Immature natural killer cell (primary cell): ENCODE data around the gene FEZ2. TPM values are rescaled to one million over a fixed set of nuclear protein-coding genes. Genes with fewer than 3 reads are reported as not detected.

Experiments
- DNase-seq, 3 donors: peaks; one replicate each; pipeline ENCODE4 v3.0.0; 2022; ENCODE audit warnings: mixed read lengths in 1 of 3
- H3K27ac Mint-ChIP-seq, 6 donors: one replicate each; pipeline ENCODE4 v1.8.0; 2020; ENCODE audit warnings: mixed read lengths in 6 of 6, mild to moderate bottlenecking in 5 of 6, inconsistent platforms in 4 of 6, moderate library complexity in 3 of 6
- H3K27me3 Mint-ChIP-seq, 3 donors: one replicate each; pipeline ENCODE4 v1.8.0; 2020 to 2021; ENCODE audit warnings: low read depth in 3 of 3, mild to moderate bottlenecking in 3 of 3, mixed read lengths in 3 of 3, moderate library complexity in 3 of 3, inconsistent platforms in 1 of 3
- H3K36me3 Mint-ChIP-seq, 3 donors: one replicate each; pipeline ENCODE4 v1.8.0; 2020; ENCODE audit warnings: mixed read lengths in 3 of 3, inconsistent platforms in 2 of 3, mild to moderate bottlenecking in 2 of 3
- H3K4me1 Mint-ChIP-seq, 2 donors: one replicate each; pipeline ENCODE4 v1.8.0; 2020; ENCODE audit warnings: inconsistent platforms in 2 of 2, mild to moderate bottlenecking in 2 of 2, mixed read lengths in 2 of 2, moderate library complexity in 1 of 2
- H3K4me3 Mint-ChIP-seq, 5 donors: one replicate each; pipeline ENCODE4 v1.8.0; 2020; ENCODE audit warnings: mild to moderate bottlenecking in 5 of 5, mixed read lengths in 5 of 5, inconsistent platforms in 3 of 5, moderate library complexity in 3 of 5
- H3K9me3 Mint-ChIP-seq, 6 donors: one replicate each; pipeline ENCODE4 v1.8.0; 2020; ENCODE audit warnings: mild to moderate bottlenecking in 6 of 6, mixed read lengths in 6 of 6, inconsistent platforms in 4 of 6, moderate library complexity in 3 of 6
- polyA plus RNA-seq, 3 donors: library from polyadenylated mRNA; unstranded; fragments of 300-500 nt; fragmentation: Illumina TruSeq; gene quantifications; one replicate each; pipeline ENCODE4 v1.2.3, GENCODE V29; 2021

Gene FEZ2
- polyA plus RNA-seq, 3 donors from 2014 or later: 2.5 to 6.8 (median 2.8) TPM

GRCh38 chr2:36528274-36528673, 69.7 kb downstream of the FEZ2 start:
- Mint-ChIP-seq H3K4me1 (peaks cover 16 to 21% of the 10 kb centered on the region in 2 donors), H3K27ac (peak overlapping the region in 4 of 6 donors; percentile 61 to 82 (median 75)), H3K36me3 (peaks cover 13 to 24% (median 20%) of the 10 kb centered on the region in 3 donors), H3K9me3 (no peaks in the 10 kb centered on the region), H3K4me3 (peak overlapping the region; percentile 7 to 70 (median 38)), H3K27me3 (no peaks in the 10 kb centered on the region)
- peak; percentile 13 to 20 (median 20) for DNase-seq

- Mint-ChIP-seq H3K4me3 (no peak overlapping the region), H3K27ac (no peak overlapping the region), H3K9me3 (no peaks in the 10 kb centered on the region), H3K4me1 (peaks cover 16 to 21% of the 10 kb centered on the region in 2 donors), H3K27me3 (no peaks in the 10 kb centered on the region), H3K36me3 (peaks cover 15 to 35% (median 20%) of the 10 kb centered on the region in 3 donors)
- no peak for DNase-seq
Observed at GRCh38 chr2:36526226-36526625, 71.7 kb downstream of the FEZ2 start.

- Mint-ChIP-seq H3K36me3 (peaks cover 11 to 44% (median 22%) of the 10 kb centered on the region in 3 donors), H3K9me3 (no peaks in the 10 kb centered on the region), H3K4me1 (peaks cover 16 to 21% of the 10 kb centered on the region in 2 donors), H3K4me3 (no peak overlapping the region), H3K27ac (no peak overlapping the region), H3K27me3 (no peaks in the 10 kb centered on the region)
- no peak for DNase-seq
Observed at GRCh38 chr2:36525245-36525644, 72.7 kb downstream of the FEZ2 start.

- peak overlapping the region in 1 of 6 donors; percentile 69 for H3K27ac Mint-ChIP-seq
- H3K4me3 Mint-ChIP-seq: no peak overlapping the region
- H3K4me1 Mint-ChIP-seq: peaks cover 5 to 7% of the 10 kb centered on the region in 2 donors
- peaks cover 16 to 58% (median 22%) of the 10 kb centered on the region in 3 donors for H3K36me3 Mint-ChIP-seq
- no peaks in the 10 kb centered on the region for H3K27me3 Mint-ChIP-seq
- no peaks in the 10 kb centered on the region for H3K9me3 Mint-ChIP-seq
- no peak for DNase-seq
Observed at GRCh38 chr2:36523153-36523552, 74.8 kb downstream of the FEZ2 start.

- H3K4me3 Mint-ChIP-seq: no peak overlapping the region
- no peak for DNase-seq
- H3K27ac Mint-ChIP-seq: no peak overlapping the region
- no peaks in the 10 kb centered on the region for H3K4me1 Mint-ChIP-seq
- H3K36me3 Mint-ChIP-seq: peaks cover 17 to 76% (median 36%) of the 10 kb centered on the region in 3 donors
- no peaks in the 10 kb centered on the region for H3K27me3 Mint-ChIP-seq
- no peaks in the 10 kb centered on the region for H3K9me3 Mint-ChIP-seq
Observed at GRCh38 chr2:36520431-36520830, 77.5 kb downstream of the FEZ2 start.

- peaks cover 20 to 78% (median 30%) of the 10 kb centered on the region in 3 donors for H3K36me3 Mint-ChIP-seq
- H3K9me3 Mint-ChIP-seq: no peaks in the 10 kb centered on the region
- H3K27ac Mint-ChIP-seq: no peak overlapping the region
- no peak for DNase-seq
- no peaks in the 10 kb centered on the region for H3K4me1 Mint-ChIP-seq
- H3K27me3 Mint-ChIP-seq: peaks cover 0 to 2% (median 0%) of the 10 kb centered on the region in 3 donors
- no peak overlapping the region for H3K4me3 Mint-ChIP-seq
Observed at GRCh38 chr2:36516136-36516870, 81.7 kb downstream of the FEZ2 start.

GRCh38 chr2:36515538-36515937, 82.4 kb downstream of the FEZ2 start:
- Mint-ChIP-seq H3K4me3 (no peak overlapping the region), H3K9me3 (no peaks in the 10 kb centered on the region)

GRCh38 chr2:36513661-36514060, 84.3 kb downstream of the FEZ2 start:
- no peak for DNase-seq
- Mint-ChIP-seq H3K27me3 (peaks cover 0 to 2% (median 2%) of the 10 kb centered on the region in 3 donors), H3K9me3 (no peaks in the 10 kb centered on the region), H3K27ac (no peak overlapping the region), H3K36me3 (peaks cover 15 to 54% (median 32%) of the 10 kb centered on the region in 3 donors), H3K4me1 (no peaks in the 10 kb centered on the region), H3K4me3 (no peak overlapping the region)

More at GRCh38 chr2:36515538-36515937, 82.4 kb downstream of the FEZ2 start:
- DNase-seq: no peak
- Mint-ChIP-seq H3K4me1 (no peaks in the 10 kb centered on the region), H3K27me3 (peaks cover 0 to 2% (median 0%) of the 10 kb centered on the region in 3 donors), H3K36me3 (peaks cover 20 to 71% (median 32%) of the 10 kb centered on the region in 3 donors), H3K27ac (no peak overlapping the region)

GRCh38 chr2:36512705-36513104, 85.3 kb downstream of the FEZ2 start:
- Mint-ChIP-seq H3K27me3 (peaks cover 0 to 2% (median 2%) of the 10 kb centered on the region in 3 donors), H3K36me3 (peaks cover 15 to 54% (median 32%) of the 10 kb centered on the region in 3 donors), H3K9me3 (no peaks in the 10 kb centered on the region), H3K27ac (no peak overlapping the region), H3K4me3 (no peak overlapping the region), H3K4me1 (no peaks in the 10 kb centered on the region)
- DNase-seq: no peak

- Mint-ChIP-seq H3K4me1 (no peaks in the 10 kb centered on the region), H3K9me3 (no peaks in the 10 kb centered on the region), H3K27ac (no peak overlapping the region), H3K36me3 (peaks cover 15 to 51% (median 28%) of the 10 kb centered on the region in 3 donors), H3K27me3 (peaks cover 0 to 2% (median 2%) of the 10 kb centered on the region in 3 donors), H3K4me3 (no peak overlapping the region)
- no peak for DNase-seq
Observed at GRCh38 chr2:36511858-36512603, 85.9 kb downstream of the FEZ2 start.

GRCh38 chr2:36509075-36509474, 88.9 kb downstream of the FEZ2 start:
- peaks cover 6 to 26% (median 11%) of the 10 kb centered on the region in 3 donors for H3K36me3 Mint-ChIP-seq
- no peak overlapping the region for H3K27ac Mint-ChIP-seq
- no peaks in the 10 kb centered on the region for H3K9me3 Mint-ChIP-seq
- H3K4me3 Mint-ChIP-seq: no peak overlapping the region
- peaks cover 0 to 2% (median 2%) of the 10 kb centered on the region in 3 donors for H3K27me3 Mint-ChIP-seq
- no peaks in the 10 kb centered on the region for H3K4me1 Mint-ChIP-seq
- no peak for DNase-seq

GRCh38 chr2:36507408-36507812, 90.6 kb downstream of the FEZ2 start:
- DNase-seq: peak; percentile 9 to 16 (median 14)
- H3K9me3 Mint-ChIP-seq: no peaks in the 10 kb centered on the region
- H3K4me3 Mint-ChIP-seq: no peak overlapping the region
- H3K4me1 Mint-ChIP-seq: no peaks in the 10 kb centered on the region
- peaks cover 0 to 2% (median 2%) of the 10 kb centered on the region in 3 donors for H3K27me3 Mint-ChIP-seq
- peaks cover 3 to 10% (median 6%) of the 10 kb centered on the region in 3 donors for H3K36me3 Mint-ChIP-seq
- H3K27ac Mint-ChIP-seq: no peak overlapping the region
